Anterior cingulate cortex (tissue), 58 donors: ENCODE measurements around the gene RBP5.

Source experiments
- DNase-seq, 58 donors: peaks; one replicate each; lab custom pipeline; 2025; lab: John Stamatoyannopoulos, UW

Gene RBP5

GRCh38 chr12:7079826-7080125 lies 48.9 kb downstream of the RBP5 start:
- DNase-seq, result no peak

- no peak for DNase-seq
These were observed 50.5 kb downstream of the RBP5 start for GRCh38 chr12:7078163-7078562.

GRCh38 chr12:7076493-7076892 lies 52.2 kb downstream of the RBP5 start:
- no peak for DNase-seq

GRCh38 chr12:7075939-7076338 lies 52.8 kb downstream of the RBP5 start:
- no peak for DNase-seq

GRCh38 chr12:7075518-7075917 lies 53.2 kb downstream of the RBP5 start:
- DNase-seq, result no peak

GRCh38 chr12:7073946-7074345 lies 54.7 kb downstream of the RBP5 start:
- no peak for DNase-seq
